GM18873 (cell line): Measurements from ENCODE around the gene SCRT2.
"Not testable (repeated sequence)": the region's sequence is repeated elsewhere in the genome, so short reads cannot be mapped to it uniquely, and the experiment has no call there.

ENCODE experiments used
- ATAC-seq: cut with Tn5 transposase; IDR thresholded peaks from one replicate; pipeline ENCODE4 v1.9.1; 2021; ENCODE audit warnings: mild to moderate bottlenecking, moderate library complexity, moderate number of reproducible peaks; ENCODE audit not compliant: unreplicated experiment, low FRiP score

Gene SCRT2

DNA sequence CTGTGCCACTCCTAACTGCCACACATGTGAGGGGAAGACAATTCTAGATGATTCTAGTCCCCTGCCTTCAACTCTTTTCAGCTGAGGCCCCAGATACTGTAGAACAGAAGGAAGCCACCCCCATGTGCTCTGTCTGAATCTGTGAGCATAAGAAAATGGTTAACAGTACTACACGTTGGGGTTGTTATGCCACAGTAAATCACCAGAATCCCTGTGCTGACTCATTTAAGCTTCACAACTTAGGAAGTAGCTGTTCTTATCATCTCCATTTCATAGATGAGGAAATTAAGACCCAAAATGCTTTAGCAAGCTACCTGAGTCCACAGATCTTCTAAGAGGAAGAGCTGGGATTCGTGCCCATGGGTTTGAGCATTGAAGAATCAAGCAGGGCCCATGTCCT is 27.4 kb upstream of the SCRT2 start:
- no peak for ATAC-seq

DNA sequence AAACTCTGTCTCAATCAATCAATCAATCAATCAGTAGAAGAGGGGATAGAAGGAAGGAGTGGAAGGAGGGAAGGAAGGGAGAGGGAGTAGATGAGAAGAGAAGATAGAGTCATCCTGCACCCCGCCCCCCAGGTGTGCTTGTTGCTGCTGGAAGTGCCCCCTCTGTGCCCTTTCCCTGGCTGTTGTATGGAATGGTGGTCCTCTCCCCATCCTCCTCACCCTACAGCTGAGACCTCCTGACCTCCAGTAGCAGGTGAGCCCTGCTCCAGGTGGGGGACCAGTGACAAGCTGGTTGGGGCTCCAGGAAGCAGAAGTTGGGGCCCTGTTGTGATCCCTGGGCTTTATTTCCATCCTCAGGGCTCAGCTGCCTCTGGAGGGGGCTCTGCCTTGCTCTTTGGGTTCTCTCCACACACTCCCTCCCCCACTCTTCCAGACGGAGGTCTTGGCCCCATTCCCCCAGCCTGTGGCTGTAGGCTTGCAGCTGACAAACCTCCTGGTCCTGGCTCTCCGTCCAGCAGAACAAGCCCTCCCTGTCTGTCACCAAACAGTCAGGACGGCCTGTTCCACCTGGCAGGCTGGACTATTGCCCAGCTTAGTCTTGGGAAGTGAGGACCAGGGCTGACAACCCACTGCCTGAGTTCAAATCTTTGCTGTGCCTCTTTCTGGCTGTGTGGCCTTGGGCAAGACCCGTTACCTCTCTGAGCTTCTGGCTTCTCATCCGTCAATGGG is 26.0 kb upstream of the SCRT2 start:
- no peak for ATAC-seq

DNA sequence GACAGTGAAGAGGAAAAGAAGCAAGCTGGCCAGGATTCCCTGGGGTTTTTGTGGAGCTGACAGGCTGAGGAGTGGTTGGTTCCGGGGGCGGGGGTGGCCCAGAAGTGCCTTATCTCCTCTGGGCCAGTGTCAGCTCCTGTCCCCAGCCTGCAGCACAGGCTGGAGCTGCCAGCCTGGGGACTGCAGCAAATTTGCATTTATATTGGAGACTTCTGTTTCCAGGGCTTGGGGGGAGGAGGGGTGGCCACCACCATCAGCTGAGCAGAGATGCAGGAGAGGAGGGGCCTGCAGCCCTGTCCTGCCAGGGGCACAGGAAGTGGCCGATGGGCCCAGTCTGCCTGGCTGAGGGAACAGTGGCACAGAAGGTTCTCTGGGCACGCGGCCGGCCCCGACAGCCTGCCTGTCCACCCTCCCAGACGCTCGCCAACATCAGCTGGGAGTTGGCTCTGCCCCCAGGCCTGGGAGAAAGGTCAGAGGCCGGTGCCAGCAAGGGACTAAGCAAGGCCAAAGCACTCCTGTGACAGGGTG is 24.3 kb upstream of the SCRT2 start:
- ATAC-seq, result no peak

GRCh38 chr20:699342-699741 is 23.7 kb upstream of the SCRT2 start:
- no peak for ATAC-seq

DNA sequence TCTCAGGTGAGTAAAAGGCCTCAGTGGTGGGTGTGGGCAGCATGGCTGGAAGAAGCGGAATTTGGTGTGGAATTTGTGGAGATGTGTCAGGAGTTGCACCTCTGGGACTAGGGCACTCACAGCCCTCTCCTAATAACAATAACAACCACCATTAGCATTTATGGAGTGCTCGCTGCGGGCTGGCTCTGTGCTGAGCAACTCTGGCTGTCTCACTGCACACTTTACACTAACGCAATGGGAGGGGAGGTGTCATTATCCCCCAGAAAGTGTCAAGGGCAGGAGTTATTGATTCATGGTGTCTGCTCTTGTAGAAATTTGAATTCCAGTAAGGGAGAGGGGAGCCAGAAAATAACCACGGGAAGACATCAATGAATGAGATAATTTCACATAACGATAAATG is 22.7 kb upstream of the SCRT2 start:
- no peak for ATAC-seq

DNA sequence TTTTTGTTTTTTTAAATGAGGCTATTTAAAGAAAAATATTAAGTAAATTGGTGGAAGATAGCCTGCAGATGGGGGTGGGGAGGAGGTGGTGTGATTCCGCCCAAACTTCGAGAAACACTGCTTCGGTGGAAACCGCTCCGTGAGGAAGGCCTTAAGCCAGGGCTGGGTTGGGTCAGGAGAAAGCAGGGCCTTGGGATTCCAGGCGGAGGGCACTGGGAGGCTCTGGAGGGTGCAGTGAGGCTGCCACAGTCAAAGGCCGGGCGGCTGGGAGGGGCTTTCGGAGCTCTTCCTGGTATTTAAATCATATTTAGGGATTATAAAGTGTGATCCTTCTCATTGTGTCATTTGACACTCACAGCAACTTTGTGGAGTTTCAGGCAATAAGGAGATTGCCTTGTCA is 22.2 kb upstream of the SCRT2 start:
- ATAC-seq, result no peak

GRCh38 chr20:695165-695866 is 19.7 kb upstream of the SCRT2 start:
- ATAC-seq, result no peak

- ATAC-seq, result no peak
Measured at GRCh38 chr20:694496-694895, 18.9 kb upstream of the SCRT2 start.

DNA sequence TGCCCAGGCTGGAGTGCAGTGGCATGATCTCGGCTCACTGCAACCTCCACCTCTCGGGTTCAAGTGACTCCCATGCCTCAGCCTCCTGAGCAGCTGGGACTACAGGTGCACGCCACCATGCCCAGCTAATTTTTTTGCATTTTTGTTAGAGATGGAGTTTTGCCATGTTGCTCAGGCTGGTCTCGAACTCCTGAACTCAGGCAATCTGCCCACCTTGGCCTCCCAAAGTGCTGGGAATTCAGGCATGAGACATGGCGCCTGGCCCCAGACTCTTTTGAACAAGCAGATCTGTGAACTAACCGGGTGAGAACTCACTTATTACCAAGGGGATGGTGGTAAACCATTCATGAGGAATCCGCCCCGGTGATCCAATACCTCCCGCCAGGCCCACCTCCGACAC is 18.2 kb upstream of the SCRT2 start:
- ATAC-seq, result not testable (repeated sequence)

DNA sequence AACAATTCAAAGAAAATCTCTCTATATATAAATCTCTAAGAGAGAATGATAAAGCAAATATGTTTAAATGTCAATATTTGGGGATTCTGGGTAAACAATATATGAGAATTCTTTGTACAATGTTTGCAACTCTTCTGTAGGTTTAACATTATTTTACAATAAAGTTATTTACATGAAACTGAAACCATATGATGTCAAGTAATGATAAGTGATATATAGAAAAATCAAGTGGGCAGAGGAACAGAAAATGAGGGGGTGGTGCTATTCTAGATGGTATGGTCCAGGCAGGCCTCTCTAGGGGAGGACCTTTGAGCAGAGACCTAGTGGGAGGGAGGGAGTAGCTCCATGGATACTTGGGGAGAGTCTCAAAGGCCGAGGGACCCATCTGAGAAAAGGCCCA is 16.4 kb upstream of the SCRT2 start:
- ATAC-seq, result no peak

DNA sequence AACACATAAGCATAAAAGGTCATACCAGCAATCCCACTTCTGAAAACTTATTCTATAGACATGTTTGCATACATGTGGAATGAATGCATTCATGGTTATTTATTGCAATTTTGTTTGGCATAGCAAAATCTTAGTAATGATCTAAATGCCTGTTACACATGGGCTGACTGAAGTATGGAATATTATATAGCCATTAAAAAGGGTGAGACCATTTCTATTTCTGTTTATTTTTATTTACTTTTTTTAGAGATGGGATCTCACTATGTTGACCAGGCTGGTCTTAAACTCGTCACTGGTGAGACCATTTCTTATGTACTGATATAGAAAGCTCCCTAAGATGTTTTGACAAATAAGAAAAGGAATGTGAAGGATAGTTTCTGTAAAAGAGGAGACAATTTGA is 14.3 kb upstream of the SCRT2 start:
- ATAC-seq, result no peak

DNA sequence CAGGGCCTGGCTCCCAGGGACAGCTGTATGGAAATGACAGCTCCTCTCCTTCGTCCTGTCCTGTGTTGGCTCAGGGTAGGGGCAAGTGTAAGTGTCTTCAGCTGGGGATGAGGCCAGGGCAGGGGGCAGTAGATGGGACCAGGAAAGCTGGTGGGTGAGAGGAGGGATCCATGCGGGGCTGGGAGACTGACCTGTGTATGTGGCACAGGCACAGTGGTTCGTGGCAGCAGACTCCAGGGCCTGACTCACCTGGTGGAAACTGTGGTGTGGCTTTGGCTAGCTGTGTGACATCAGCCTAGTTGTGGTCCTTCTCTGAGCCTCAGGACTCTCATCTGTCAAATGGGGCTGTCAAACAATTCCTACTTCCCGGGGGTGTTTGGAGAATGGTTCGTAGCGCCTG is 13.7 kb upstream of the SCRT2 start:
- ATAC-seq, result no peak

GRCh38 chr20:688809-689212 is 13.2 kb upstream of the SCRT2 start:
- ATAC-seq, result no peak

DNA sequence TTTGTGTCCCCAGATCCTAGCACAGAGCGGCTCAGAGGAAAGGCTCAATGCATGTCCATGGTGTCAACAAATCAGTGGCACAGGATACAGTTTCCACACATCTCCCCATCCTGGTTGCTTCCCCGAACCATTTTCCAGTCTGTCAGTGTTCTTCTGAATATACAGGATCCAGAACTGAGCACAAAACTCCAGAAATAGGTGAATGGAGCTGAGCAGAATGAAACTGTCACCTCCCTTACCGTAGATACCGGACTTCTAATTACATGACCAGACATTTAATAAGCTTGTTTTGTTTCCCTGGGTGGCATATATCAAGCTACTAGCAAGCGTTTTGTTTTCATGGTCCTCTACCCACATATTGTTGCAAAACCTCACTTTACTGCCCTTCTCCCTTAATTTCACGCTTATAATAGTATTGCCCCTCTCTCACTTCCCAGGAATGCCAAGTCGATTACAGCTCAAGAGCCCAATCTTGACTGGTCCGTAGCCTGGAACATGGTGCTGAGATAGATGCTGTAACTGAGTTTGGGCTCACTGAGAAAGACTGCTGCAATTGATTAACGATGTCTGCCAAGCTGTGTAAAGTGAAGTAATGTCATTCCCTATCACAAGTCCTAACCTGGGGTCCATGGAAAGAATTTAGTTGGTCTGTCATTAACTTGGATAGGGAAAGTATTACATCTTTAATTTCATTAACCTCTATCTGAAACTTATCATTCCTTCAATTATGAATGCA is 12.0 kb upstream of the SCRT2 start:
- no peak for ATAC-seq

GRCh38 chr20:684676-685319 is 9.2 kb upstream of the SCRT2 start:
- no peak for ATAC-seq

GRCh38 chr20:682123-682522 is 6.5 kb upstream of the SCRT2 start:
- no peak for ATAC-seq

- ATAC-seq, result no peak
Measured at GRCh38 chr20:680638-681187, 5.1 kb upstream of the SCRT2 start.

- no peak for ATAC-seq
Measured at GRCh38 chr20:677957-678356, 2.4 kb upstream of the SCRT2 start.

- no peak for ATAC-seq
Measured at GRCh38 chr20:676967-677366, 1.4 kb upstream of the SCRT2 start.

GRCh38 chr20:676315-676937 is 824 bp upstream of the SCRT2 start:
- ATAC-seq, result no peak
